ENCODE data around the gene KLF16.

DNA sequence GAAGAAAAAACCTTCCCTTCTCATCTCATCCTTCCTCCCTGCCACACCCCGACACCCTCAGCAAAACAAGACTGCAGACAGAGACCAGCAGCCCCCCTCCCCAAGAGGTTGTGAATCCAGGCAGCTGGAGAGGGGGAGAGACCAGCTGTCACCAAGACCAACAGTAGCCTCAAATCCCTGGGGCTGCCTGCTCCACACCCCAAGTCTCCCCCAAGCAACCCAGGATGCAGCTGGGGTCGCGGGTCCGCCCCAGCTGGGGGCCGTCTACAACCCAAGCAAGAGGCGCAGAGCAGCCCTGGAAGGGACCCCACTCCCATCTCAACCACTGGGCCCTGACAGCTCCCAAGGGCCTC is 7.1 kb downstream of the KLF16 start:
- TF ChIP-seq, protein P1, sequence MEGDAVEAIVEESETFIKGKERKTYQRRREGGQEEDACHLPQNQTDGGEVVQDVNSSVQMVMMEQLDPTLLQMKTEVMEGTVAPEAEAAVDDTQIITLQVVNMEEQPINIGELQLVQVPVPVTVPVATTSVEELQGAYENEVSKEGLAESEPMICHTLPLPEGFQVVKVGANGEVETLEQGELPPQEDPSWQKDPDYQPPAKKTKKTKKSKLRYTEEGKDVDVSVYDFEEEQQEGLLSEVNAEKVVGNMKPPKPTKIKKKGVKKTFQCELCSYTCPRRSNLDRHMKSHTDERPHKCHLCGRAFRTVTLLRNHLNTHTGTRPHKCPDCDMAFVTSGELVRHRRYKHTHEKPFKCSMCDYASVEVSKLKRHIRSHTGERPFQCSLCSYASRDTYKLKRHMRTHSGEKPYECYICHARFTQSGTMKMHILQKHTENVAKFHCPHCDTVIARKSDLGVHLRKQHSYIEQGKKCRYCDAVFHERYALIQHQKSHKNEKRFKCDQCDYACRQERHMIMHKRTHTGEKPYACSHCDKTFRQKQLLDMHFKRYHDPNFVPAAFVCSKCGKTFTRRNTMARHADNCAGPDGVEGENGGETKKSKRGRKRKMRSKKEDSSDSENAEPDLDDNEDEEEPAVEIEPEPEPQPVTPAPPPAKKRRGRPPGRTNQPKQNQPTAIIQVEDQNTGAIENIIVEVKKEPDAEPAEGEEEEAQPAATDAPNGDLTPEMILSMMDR (IDR thresholded peaks at IDR 0.05) = no peak
- TF ChIP-seq, protein P2, sequence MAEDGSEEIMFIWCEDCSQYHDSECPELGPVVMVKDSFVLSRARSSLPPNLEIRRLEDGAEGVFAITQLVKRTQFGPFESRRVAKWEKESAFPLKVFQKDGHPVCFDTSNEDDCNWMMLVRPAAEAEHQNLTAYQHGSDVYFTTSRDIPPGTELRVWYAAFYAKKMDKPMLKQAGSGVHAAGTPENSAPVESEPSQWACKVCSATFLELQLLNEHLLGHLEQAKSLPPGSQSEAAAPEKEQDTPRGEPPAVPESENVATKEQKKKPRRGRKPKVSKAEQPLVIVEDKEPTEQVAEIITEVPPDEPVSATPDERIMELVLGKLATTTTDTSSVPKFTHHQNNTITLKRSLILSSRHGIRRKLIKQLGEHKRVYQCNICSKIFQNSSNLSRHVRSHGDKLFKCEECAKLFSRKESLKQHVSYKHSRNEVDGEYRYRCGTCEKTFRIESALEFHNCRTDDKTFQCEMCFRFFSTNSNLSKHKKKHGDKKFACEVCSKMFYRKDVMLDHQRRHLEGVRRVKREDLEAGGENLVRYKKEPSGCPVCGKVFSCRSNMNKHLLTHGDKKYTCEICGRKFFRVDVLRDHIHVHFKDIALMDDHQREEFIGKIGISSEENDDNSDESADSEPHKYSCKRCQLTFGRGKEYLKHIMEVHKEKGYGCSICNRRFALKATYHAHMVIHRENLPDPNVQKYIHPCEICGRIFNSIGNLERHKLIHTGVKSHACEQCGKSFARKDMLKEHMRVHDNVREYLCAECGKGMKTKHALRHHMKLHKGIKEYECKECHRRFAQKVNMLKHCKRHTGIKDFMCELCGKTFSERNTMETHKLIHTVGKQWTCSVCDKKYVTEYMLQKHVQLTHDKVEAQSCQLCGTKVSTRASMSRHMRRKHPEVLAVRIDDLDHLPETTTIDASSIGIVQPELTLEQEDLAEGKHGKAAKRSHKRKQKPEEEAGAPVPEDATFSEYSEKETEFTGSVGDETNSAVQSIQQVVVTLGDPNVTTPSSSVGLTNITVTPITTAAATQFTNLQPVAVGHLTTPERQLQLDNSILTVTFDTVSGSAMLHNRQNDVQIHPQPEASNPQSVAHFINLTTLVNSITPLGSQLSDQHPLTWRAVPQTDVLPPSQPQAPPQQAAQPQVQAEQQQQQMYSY (CRISPR knock-in tag; IDR thresholded peaks at IDR 0.05) = no peak
- TF ChIP-seq NFATC4 (CRISPR knock-in tag; IDR thresholded peaks at IDR 0.05) (no peak), TCF7 (CRISPR knock-in tag; IDR thresholded peaks at IDR 0.05; ENCODE audit: low read depth) (no peak), NFE2L1 (CRISPR knock-in tag; IDR thresholded peaks at IDR 0.05) (no peak), ETV6 (CRISPR knock-in tag; IDR thresholded peaks at IDR 0.05) (no peak), RELA (CRISPR knock-in tag; IDR thresholded peaks at IDR 0.05; ENCODE audit: borderline replicate concordance) (no peak), ZNF138 (CRISPR knock-in tag; conservative IDR thresholded peaks at IDR 0.05) (no peak)
- TF ChIP-seq, protein P3, sequence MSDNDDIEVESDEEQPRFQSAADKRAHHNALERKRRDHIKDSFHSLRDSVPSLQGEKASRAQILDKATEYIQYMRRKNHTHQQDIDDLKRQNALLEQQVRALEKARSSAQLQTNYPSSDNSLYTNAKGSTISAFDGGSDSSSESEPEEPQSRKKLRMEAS (CRISPR knock-in tag; IDR thresholded peaks at IDR 0.05) = no peak
- TF ChIP-seq, protein P4, sequence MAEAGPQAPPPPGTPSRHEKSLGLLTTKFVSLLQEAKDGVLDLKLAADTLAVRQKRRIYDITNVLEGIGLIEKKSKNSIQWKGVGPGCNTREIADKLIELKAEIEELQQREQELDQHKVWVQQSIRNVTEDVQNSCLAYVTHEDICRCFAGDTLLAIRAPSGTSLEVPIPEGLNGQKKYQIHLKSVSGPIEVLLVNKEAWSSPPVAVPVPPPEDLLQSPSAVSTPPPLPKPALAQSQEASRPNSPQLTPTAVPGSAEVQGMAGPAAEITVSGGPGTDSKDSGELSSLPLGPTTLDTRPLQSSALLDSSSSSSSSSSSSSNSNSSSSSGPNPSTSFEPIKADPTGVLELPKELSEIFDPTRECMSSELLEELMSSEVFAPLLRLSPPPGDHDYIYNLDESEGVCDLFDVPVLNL (CRISPR knock-in tag; IDR thresholded peaks at IDR 0.05; ENCODE audit: borderline replicate concordance, low read depth) = no peak
- TF ChIP-seq, protein P5, sequence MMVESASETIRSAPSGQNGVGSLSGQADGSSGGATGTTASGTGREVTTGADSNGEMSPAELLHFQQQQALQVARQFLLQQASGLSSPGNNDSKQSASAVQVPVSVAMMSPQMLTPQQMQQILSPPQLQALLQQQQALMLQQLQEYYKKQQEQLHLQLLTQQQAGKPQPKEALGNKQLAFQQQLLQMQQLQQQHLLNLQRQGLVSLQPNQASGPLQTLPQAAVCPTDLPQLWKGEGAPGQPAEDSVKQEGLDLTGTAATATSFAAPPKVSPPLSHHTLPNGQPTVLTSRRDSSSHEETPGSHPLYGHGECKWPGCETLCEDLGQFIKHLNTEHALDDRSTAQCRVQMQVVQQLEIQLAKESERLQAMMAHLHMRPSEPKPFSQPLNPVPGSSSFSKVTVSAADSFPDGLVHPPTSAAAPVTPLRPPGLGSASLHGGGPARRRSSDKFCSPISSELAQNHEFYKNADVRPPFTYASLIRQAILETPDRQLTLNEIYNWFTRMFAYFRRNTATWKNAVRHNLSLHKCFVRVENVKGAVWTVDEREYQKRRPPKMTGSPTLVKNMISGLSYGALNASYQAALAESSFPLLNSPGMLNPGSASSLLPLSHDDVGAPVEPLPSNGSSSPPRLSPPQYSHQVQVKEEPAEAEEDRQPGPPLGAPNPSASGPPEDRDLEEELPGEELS (CRISPR knock-in tag; IDR thresholded peaks at IDR 0.05) = no peak
- TF ChIP-seq, protein P6, sequence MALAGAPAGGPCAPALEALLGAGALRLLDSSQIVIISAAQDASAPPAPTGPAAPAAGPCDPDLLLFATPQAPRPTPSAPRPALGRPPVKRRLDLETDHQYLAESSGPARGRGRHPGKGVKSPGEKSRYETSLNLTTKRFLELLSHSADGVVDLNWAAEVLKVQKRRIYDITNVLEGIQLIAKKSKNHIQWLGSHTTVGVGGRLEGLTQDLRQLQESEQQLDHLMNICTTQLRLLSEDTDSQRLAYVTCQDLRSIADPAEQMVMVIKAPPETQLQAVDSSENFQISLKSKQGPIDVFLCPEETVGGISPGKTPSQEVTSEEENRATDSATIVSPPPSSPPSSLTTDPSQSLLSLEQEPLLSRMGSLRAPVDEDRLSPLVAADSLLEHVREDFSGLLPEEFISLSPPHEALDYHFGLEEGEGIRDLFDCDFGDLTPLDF (CRISPR knock-in tag; IDR thresholded peaks at IDR 0.05) = no peak
- TF ChIP-seq, protein P7, sequence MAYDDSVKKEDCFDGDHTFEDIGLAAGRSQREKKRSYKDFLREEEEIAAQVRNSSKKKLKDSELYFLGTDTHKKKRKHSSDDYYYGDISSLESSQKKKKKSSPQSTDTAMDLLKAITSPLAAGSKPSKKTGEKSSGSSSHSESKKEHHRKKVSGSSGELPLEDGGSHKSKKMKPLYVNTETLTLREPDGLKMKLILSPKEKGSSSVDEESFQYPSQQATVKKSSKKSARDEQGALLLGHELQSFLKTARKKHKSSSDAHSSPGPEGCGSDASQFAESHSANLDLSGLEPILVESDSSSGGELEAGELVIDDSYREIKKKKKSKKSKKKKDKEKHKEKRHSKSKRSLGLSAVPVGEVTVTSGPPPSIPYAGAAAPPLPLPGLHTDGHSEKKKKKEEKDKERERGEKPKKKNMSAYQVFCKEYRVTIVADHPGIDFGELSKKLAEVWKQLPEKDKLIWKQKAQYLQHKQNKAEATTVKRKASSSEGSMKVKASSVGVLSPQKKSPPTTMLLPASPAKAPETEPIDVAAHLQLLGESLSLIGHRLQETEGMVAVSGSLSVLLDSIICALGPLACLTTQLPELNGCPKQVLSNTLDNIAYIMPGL (CRISPR knock-in tag; IDR thresholded peaks at IDR 0.05) = no peak

All from WTC11 (cell line).